HL-60 (cell line): Measurements from ENCODE around the gene ELOF1.

ENCODE experiments used
- DNase-seq, 2 experiments: peaks; one replicate each; pipeline ENCODE4 v3.0.0-alpha.2; 2010 to 2020; ENCODE audit warnings: low read depth in 1 of 2, low spot score in 1 of 2
- H3K27ac ChIP-seq: fragments of 250-450 bp; sonication (Bioruptor Pico); replicated peaks from 2 replicates; pipeline ENCODE4 v1.5.1; 2020; ENCODE audit warnings: mild to moderate bottlenecking, moderate library complexity
- H3K27me3 ChIP-seq: fragments of 250-450 bp; sonication (Bioruptor Pico); 2 replicates; pipeline ENCODE4 v1.5.1; 2021; ENCODE audit warnings: mild to moderate bottlenecking, moderate library complexity; ENCODE audit not compliant: insufficient read depth, poor library complexity, severe bottlenecking
- H3K4me3 ChIP-seq: replicated peaks from 2 replicates; pipeline ENCODE4 v1.5.1; 2011; ENCODE audit warnings: mild to moderate bottlenecking, control low read depth, low read length; ENCODE audit not compliant: insufficient read depth
- CTCF ChIP-seq: IDR thresholded peaks from one replicate; pipeline ENCODE4 v1.5.1; 2011; ENCODE audit warnings: low read length, control low read depth, inconsistent platforms; ENCODE audit not compliant: insufficient read depth
- GABPA ChIP-seq: IDR thresholded peaks from 2 replicates; pipeline ENCODE4 v1.6.1; 2012; ENCODE audit warnings: low read depth
- POLR2AphosphoS5 ChIP-seq: IDR thresholded peaks from 2 replicates; pipeline ENCODE4 v1.6.1; 2012; ENCODE audit warnings: low read depth
- SPI1 ChIP-seq: IDR thresholded peaks from 2 replicates; pipeline ENCODE4 v1.6.1; 2012; ENCODE audit warnings: low read depth, mild to moderate bottlenecking, borderline replicate concordance
- TF ChIP-seq, protein P1 (sequence below): IDR thresholded peaks from 2 replicates; pipeline ENCODE4 v1.6.1; 2012; ENCODE audit warnings: low read depth; ENCODE audit not compliant: insufficient replicate concordance

The ELOF1 gene

DNA sequence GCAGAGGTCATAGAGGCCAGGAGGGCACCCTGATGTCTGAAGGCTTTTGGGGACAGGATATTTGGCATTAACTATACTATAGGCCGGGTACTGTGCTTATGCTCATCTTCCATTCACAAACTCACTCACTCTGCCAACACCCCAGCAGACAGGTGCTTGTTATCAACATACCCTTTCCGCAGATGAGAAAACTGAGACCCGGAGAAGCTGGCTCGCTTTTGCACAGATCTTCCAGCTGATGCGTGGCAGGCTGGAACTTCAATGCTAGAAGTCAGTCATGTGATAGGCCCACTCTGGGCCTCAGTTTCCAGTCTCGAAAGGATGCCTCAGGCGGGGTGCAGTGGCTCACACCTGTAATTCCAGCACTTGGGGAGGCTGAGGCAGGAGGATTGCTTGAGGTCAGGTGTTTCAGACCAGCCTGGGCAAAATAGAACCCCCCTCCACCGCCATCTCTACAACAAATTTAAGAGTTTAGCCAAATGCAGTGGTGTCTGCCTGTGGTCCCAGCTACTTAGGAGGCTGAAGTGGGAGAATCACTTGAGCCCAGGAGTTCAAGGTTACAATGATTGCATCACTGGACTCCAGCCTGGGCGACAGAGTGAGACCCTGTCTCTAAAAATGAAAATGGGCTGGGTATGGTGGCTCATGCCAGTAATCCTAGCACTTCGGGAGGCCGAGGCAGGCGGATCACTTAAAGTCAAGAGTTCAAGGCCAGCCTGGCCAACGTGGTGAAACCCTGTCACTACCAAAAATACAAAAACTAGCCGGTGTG is 10.9 kb downstream of the ELOF1 start:
- Histone ChIP-seq H3K4me3 (no peak overlapping the region), H3K27ac (no peak overlapping the region), H3K27me3 (no peaks in the 10 kb centered on the region)
- DNase-seq: no peak
- no peak for TF ChIP-seq GABPA
- TF ChIP-seq, protein P1, sequence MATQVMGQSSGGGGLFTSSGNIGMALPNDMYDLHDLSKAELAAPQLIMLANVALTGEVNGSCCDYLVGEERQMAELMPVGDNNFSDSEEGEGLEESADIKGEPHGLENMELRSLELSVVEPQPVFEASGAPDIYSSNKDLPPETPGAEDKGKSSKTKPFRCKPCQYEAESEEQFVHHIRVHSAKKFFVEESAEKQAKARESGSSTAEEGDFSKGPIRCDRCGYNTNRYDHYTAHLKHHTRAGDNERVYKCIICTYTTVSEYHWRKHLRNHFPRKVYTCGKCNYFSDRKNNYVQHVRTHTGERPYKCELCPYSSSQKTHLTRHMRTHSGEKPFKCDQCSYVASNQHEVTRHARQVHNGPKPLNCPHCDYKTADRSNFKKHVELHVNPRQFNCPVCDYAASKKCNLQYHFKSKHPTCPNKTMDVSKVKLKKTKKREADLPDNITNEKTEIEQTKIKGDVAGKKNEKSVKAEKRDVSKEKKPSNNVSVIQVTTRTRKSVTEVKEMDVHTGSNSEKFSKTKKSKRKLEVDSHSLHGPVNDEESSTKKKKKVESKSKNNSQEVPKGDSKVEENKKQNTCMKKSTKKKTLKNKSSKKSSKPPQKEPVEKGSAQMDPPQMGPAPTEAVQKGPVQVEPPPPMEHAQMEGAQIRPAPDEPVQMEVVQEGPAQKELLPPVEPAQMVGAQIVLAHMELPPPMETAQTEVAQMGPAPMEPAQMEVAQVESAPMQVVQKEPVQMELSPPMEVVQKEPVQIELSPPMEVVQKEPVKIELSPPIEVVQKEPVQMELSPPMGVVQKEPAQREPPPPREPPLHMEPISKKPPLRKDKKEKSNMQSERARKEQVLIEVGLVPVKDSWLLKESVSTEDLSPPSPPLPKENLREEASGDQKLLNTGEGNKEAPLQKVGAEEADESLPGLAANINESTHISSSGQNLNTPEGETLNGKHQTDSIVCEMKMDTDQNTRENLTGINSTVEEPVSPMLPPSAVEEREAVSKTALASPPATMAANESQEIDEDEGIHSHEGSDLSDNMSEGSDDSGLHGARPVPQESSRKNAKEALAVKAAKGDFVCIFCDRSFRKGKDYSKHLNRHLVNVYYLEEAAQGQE: no peak
- TF ChIP-seq POLR2AphosphoS5: no peak
- TF ChIP-seq SPI1: no peak
- TF ChIP-seq CTCF: no peak

- no peak overlapping the region for H3K27ac ChIP-seq
- peaks cover 9% of the 10 kb centered on the region for H3K27me3 ChIP-seq
These were observed 17.8 kb downstream of the ELOF1 start for GRCh38 chr19:11541238-11541637.

GRCh38 chr19:11540645-11541044 is 18.4 kb downstream of the ELOF1 start:
- TF ChIP-seq GABPA: no peak
- TF ChIP-seq, protein P1: no peak
- no peak for TF ChIP-seq POLR2AphosphoS5
- no peak for TF ChIP-seq SPI1
- TF ChIP-seq CTCF: no peak
- Histone ChIP-seq H3K4me3 (no peak overlapping the region), H3K27ac (no peak overlapping the region), H3K27me3 (peaks cover 9% of the 10 kb centered on the region)
- no peak for DNase-seq

More at GRCh38 chr19:11541238-11541637, 17.8 kb downstream of the ELOF1 start:
- no peak for DNase-seq
- no peak for TF ChIP-seq SPI1
- TF ChIP-seq, protein P1: no peak
- TF ChIP-seq POLR2AphosphoS5: no peak
- no peak for TF ChIP-seq CTCF
- TF ChIP-seq GABPA: no peak
- H3K4me3 ChIP-seq: no peak overlapping the region
